ENCODE measurements around the gene TRO.

GRCh38 chrX:54931107-54931506, 10.5 kb downstream of the TRO start:
- no peak for TF ChIP-seq POLR2AphosphoS5 (IDR thresholded peaks at IDR 0.05; ENCODE audit: low read depth, low read length)
- TF ChIP-seq POLR2A (IDR thresholded peaks at IDR 0.05; ENCODE audit: low read depth, low read length): no peak
- TF ChIP-seq TAF1 (IDR thresholded peaks at IDR 0.05; ENCODE audit: borderline replicate concordance, low read depth, low read length): no peak

All from GM12892 (cell line).